Mesenchymal stem cell (in vitro differentiated cells and primary cell): ENCODE measurements around the gene C14orf132. TPM values are rescaled to one million over a fixed set of nuclear protein-coding genes. Genes with fewer than 3 reads are reported as not detected.
A peak's percentile ranks its signal among the peaks of the same experiment; 100 is the strongest.

ENCODE experiments used
- DNase-seq: peaks from one replicate; pipeline ENCODE4 v3.0.0-alpha.2; 2013
- H2AFZ ChIP-seq: one replicate; pipeline ENCODE4 v1.6.1; 2013; ENCODE audit warnings: low read depth, mild to moderate bottlenecking, control low read depth, inconsistent platforms, low read length, moderate library complexity
- H2AK5ac ChIP-seq: 2 replicates; pipeline ENCODE4 v1.6.1; 2013; ENCODE audit warnings: low read length, moderate library complexity, mild to moderate bottlenecking, inconsistent platforms; ENCODE audit not compliant: severe bottlenecking
- H2BK120ac ChIP-seq: one replicate; pipeline ENCODE4 v1.6.1; 2013; ENCODE audit warnings: low read depth, mild to moderate bottlenecking, inconsistent platforms, low read length, moderate library complexity
- H2BK12ac ChIP-seq, 2 experiments: one replicate each; pipeline ENCODE4 v1.6.1; 2013; ENCODE audit warnings: inconsistent platforms in 2 of 2, low read length in 2 of 2, mild to moderate bottlenecking in 2 of 2, moderate library complexity in 2 of 2, control low read depth in 1 of 2
- H2BK15ac ChIP-seq: one replicate; pipeline ENCODE4 v1.6.1; 2013; ENCODE audit warnings: mild to moderate bottlenecking, low read depth, inconsistent platforms; ENCODE audit not compliant: poor library complexity, severe bottlenecking
- H2BK5ac ChIP-seq: 2 replicates; pipeline ENCODE4 v1.6.1; 2013; ENCODE audit warnings: low read depth, mild to moderate bottlenecking, low read length, control low read depth, inconsistent platforms; ENCODE audit not compliant: poor library complexity, severe bottlenecking
- H3K14ac ChIP-seq, 2 experiments: one replicate each; pipeline ENCODE4 v1.6.1; 2013; ENCODE audit warnings: inconsistent platforms in 2 of 2, low read length in 2 of 2, control low read depth in 1 of 2, mild to moderate bottlenecking in 1 of 2, moderate library complexity in 1 of 2
- H3K18ac ChIP-seq, 2 experiments: one replicate each; pipeline ENCODE4 v1.6.1; 2013; ENCODE audit warnings: inconsistent platforms in 2 of 2, low read length in 2 of 2, control low read depth in 1 of 2, low read depth in 1 of 2, mild to moderate bottlenecking in 1 of 2
- H3K23ac ChIP-seq, 2 experiments: one replicate each; pipeline ENCODE4 v1.6.1; 2013; ENCODE audit warnings: inconsistent platforms in 2 of 2, low read length in 2 of 2, mild to moderate bottlenecking in 2 of 2, moderate library complexity in 2 of 2, control low read depth in 1 of 2
- H3K27ac ChIP-seq: 2 replicates; pipeline ENCODE4 v1.5.1; 2013; ENCODE audit warnings: mild to moderate bottlenecking, moderate library complexity, low read length, control low read depth, inconsistent platforms; ENCODE audit not compliant: poor library complexity, severe bottlenecking
- H3K27me3 ChIP-seq, 2 experiments: 2 replicates each; pipeline versions ENCODE4 v1.6.1 to v1.7.0; 2013; ENCODE audit warnings: low read length in 2 of 2, mild to moderate bottlenecking in 2 of 2, moderate library complexity in 2 of 2, control low read depth in 1 of 2, inconsistent platforms in 1 of 2; ENCODE audit not compliant: control insufficient read depth in 1 of 2, insufficient read depth in 1 of 2
- H3K36me3 ChIP-seq, 2 experiments: 2 replicates each; pipeline versions ENCODE4 v1.6.1 to v1.7.0; 2013; ENCODE audit warnings: low read length in 2 of 2, control low read depth in 1 of 2, inconsistent platforms in 1 of 2, low read depth in 1 of 2, mild to moderate bottlenecking in 1 of 2; ENCODE audit not compliant: insufficient read depth in 2 of 2, control insufficient read depth in 1 of 2
- H3K4ac ChIP-seq, 2 experiments: one replicate each; pipeline ENCODE4 v1.6.1; 2013; ENCODE audit warnings: inconsistent platforms in 2 of 2, low read length in 2 of 2, mild to moderate bottlenecking in 2 of 2, moderate library complexity in 2 of 2, control low read depth in 1 of 2, low read depth in 1 of 2
- H3K4me1 ChIP-seq: 2 replicates; pipeline ENCODE4 v1.6.1; 2013; ENCODE audit warnings: low read depth, low read length, control low read depth; ENCODE audit not compliant: control insufficient read depth, insufficient read depth
- H3K4me2 ChIP-seq: 2 replicates; pipeline ENCODE4 v1.6.1; 2013; ENCODE audit warnings: low read length, mild to moderate bottlenecking, inconsistent platforms; ENCODE audit not compliant: poor library complexity, severe bottlenecking
- H3K4me3 ChIP-seq, 2 experiments: 2 replicates each; pipeline versions ENCODE4 v1.5.1 to v1.7.0; 2013; ENCODE audit warnings: low read length in 2 of 2, mild to moderate bottlenecking in 2 of 2, control low read depth in 1 of 2, low read depth in 1 of 2; ENCODE audit not compliant: insufficient read depth in 1 of 2
- H3K79me1 ChIP-seq: replicated peaks from 2 replicates; pipeline ENCODE4 v1.6.1; 2013; ENCODE audit warnings: mild to moderate bottlenecking, control low read depth, low read length, inconsistent platforms; ENCODE audit not compliant: poor library complexity, severe bottlenecking
- H3K9ac ChIP-seq: 2 replicates; pipeline ENCODE4 v1.7.0; 2013; ENCODE audit warnings: mild to moderate bottlenecking, low read length, moderate library complexity
- H3K9me3 ChIP-seq: 2 replicates; pipeline ENCODE4 v1.7.0; 2013; ENCODE audit warnings: mild to moderate bottlenecking, low read length; ENCODE audit not compliant: control insufficient read depth
- H4K8ac ChIP-seq: one replicate; pipeline ENCODE4 v1.6.1; 2013; ENCODE audit warnings: inconsistent platforms, mild to moderate bottlenecking, low read length, moderate library complexity
- H4K91ac ChIP-seq: one replicate; pipeline ENCODE4 v1.6.1; 2013; ENCODE audit warnings: mild to moderate bottlenecking, low read length, inconsistent platforms
- WGBS: methylation state at CpG from one replicate; pipeline ENCODE4 v1.1.7; 2013; ENCODE audit warnings: mixed read lengths; 5-methylcytosine and 5-hydroxymethylcytosine counted together
- small RNA-seq: library from polyadenylated mRNA; stranded (forward); fragments of <200 nt; extraction: miRNeasy Mini kit (QIAGEN cat#:217004); gene quantifications from one replicate; pipeline ENCODE3, GENCODE V24; 2013; ENCODE audit warnings: low read depth

C14orf132 gene

GRCh38 chr14:96139169-96139568, 100.0 kb downstream of the C14orf132 start:
- H3K18ac ChIP-seq = no peak overlapping the region
- no peak overlapping the region for H3K23ac ChIP-seq
- H3K27me3 ChIP-seq = no peaks in the 10 kb centered on the region
- WGBS = 20% methylated on average over 1 of the region's 1 CpG
- H3K14ac ChIP-seq = no peak overlapping the region
- H3K27ac ChIP-seq = no peak overlapping the region
- H2BK15ac ChIP-seq = no peak overlapping the region
- no peaks in the 10 kb centered on the region for H3K79me1 ChIP-seq
- no peak overlapping the region for H2AK5ac ChIP-seq
- H3K4me1 ChIP-seq = no peaks in the 10 kb centered on the region
- H3K4ac ChIP-seq = no peak overlapping the region
- H2BK120ac ChIP-seq = no peak overlapping the region
- H3K9ac ChIP-seq = no peak overlapping the region
- peaks cover 10% of the 10 kb centered on the region for H3K9me3 ChIP-seq
- no peak overlapping the region for H3K4me2 ChIP-seq
- no peak overlapping the region for H4K91ac ChIP-seq
- H4K8ac ChIP-seq = no peak overlapping the region
- H3K4me3 ChIP-seq = no peak overlapping the region
- H2BK12ac ChIP-seq = no peak overlapping the region
- no peak for DNase-seq
- no peaks in the 10 kb centered on the region for H3K36me3 ChIP-seq
- H2BK5ac ChIP-seq = no peak overlapping the region
- H2AFZ ChIP-seq = no peak overlapping the region

- no peak overlapping the region for H2AK5ac ChIP-seq
- no peak overlapping the region for H3K27ac ChIP-seq
- no peak overlapping the region for H3K4me3 ChIP-seq
- no peaks in the 10 kb centered on the region for H3K36me3 ChIP-seq
- no peaks in the 10 kb centered on the region for H3K27me3 ChIP-seq
- no peak overlapping the region for H2BK120ac ChIP-seq
- no peak overlapping the region for H3K4ac ChIP-seq
- H3K4me2 ChIP-seq = no peak overlapping the region
- H3K18ac ChIP-seq = no peak overlapping the region
- H3K9me3 ChIP-seq = peaks cover 10% of the 10 kb centered on the region
- no peak overlapping the region for H2AFZ ChIP-seq
- H3K79me1 ChIP-seq = no peaks in the 10 kb centered on the region
- H3K14ac ChIP-seq = no peak overlapping the region
- no peak overlapping the region for H3K23ac ChIP-seq
- H2BK15ac ChIP-seq = no peak overlapping the region
- peak overlapping the region; percentile 18 for H3K9ac ChIP-seq
- no peaks in the 10 kb centered on the region for H3K4me1 ChIP-seq
- no peak overlapping the region for H4K91ac ChIP-seq
- no peak overlapping the region for H2BK5ac ChIP-seq
- 68% methylated on average over 2 of the region's 2 CpGs for WGBS
- no peak overlapping the region for H2BK12ac ChIP-seq
- H4K8ac ChIP-seq = no peak overlapping the region
- DNase-seq = no peak
Measured at GRCh38 chr14:96139879-96140278, 100.7 kb downstream of the C14orf132 start.

GRCh38 chr14:96140952-96141351, 101.8 kb downstream of the C14orf132 start:
- H3K9me3 ChIP-seq = peaks cover 10% of the 10 kb centered on the region
- no peak overlapping the region for H2BK12ac ChIP-seq
- H2AK5ac ChIP-seq = no peak overlapping the region
- H3K14ac ChIP-seq = no peak overlapping the region
- 85% methylated on average over 4 of the region's 5 CpGs for WGBS
- peak overlapping the region; percentile 85 for H2BK15ac ChIP-seq
- no peak overlapping the region for H2BK5ac ChIP-seq
- no peaks in the 10 kb centered on the region for H3K27me3 ChIP-seq
- no peak overlapping the region for H3K9ac ChIP-seq
- H2AFZ ChIP-seq = no peak overlapping the region
- H3K36me3 ChIP-seq = no peaks in the 10 kb centered on the region
- H4K8ac ChIP-seq = no peak overlapping the region
- H3K18ac ChIP-seq = no peak overlapping the region
- H3K79me1 ChIP-seq = no peaks in the 10 kb centered on the region
- no peak for DNase-seq
- H3K4me3 ChIP-seq = no peak overlapping the region
- H3K4me2 ChIP-seq = no peak overlapping the region
- no peak overlapping the region for H3K27ac ChIP-seq
- no peak overlapping the region for H4K91ac ChIP-seq
- no peaks in the 10 kb centered on the region for H3K4me1 ChIP-seq
- H2BK120ac ChIP-seq = no peak overlapping the region
- no peak overlapping the region for H3K4ac ChIP-seq
- no peak overlapping the region for H3K23ac ChIP-seq

Small RNA genes lying within 50 kb of the gene (small RNA-seq; reads per million reads assigned to genes)
- gene AL137190.1 = not detected
